ENCODE results near the gene KCNA2. TPM values are rescaled to one million over a fixed set of nuclear protein-coding genes. Genes with fewer than 3 reads are reported as not detected.

The KCNA2 gene
- total RNA-seq, 1 experiment from 2014 or later: not detected

GRCh38 chr1:110610696-110611286 lies 4.6 kb upstream of the KCNA2 start:
- no peaks in the 10 kb centered on the region for H3K36me3 ChIP-seq (ENCODE audit: insufficient read depth, low read length)
- DNase-seq: no peak

DNA sequence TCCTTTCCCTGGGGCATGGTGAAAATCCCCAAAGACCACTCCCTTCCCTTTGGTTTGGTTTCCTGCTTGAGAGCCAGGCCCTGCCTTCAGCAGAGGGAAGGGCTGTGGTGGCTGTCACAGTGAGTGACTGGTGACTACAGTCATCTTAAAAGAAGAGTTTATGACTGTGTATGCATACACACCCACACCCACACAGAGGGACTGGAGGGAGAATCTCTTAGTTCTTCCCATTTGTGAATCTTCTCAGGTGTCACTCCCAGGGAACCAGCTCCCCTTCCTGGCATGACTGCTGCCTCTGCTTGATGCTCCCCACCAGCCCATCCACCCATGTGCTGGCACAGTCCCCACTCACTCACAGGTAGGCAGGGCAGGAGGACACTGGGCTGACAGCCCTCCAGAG lies 3.9 kb upstream of the KCNA2 start:
- H3K27me3 ChIP-seq (ENCODE audit: low read length): no peaks in the 10 kb centered on the region
- no peak overlapping the region for H3K27ac ChIP-seq (ENCODE audit: low read length)
- H2AFZ ChIP-seq (ENCODE audit: low read length): no peak overlapping the region
- no peak overlapping the region for H3K4me3 ChIP-seq (ENCODE audit: low read length)
- H3K4me2 ChIP-seq (ENCODE audit: low read depth, low read length, poor library complexity, severe bottlenecking): no peak overlapping the region
- H3K9ac ChIP-seq (ENCODE audit: low read length): no peak overlapping the region
- no peaks in the 10 kb centered on the region for H3K79me2 ChIP-seq (ENCODE audit: low read length)
- no peaks in the 10 kb centered on the region for H3K36me3 ChIP-seq (ENCODE audit: insufficient read depth, low read length)
- no peaks in the 10 kb centered on the region for H3K9me3 ChIP-seq (ENCODE audit: low read length)
- H3K9me2 ChIP-seq (replicated peaks; ENCODE audit: insufficient read depth, low read length): no peaks in the 10 kb centered on the region
- peaks cover 5% of the 10 kb centered on the region; the same call in 1 of the 2 replicates for H3K4me1 ChIP-seq (ENCODE audit: low read length)
- no peak for DNase-seq
- 0 out of 2 replicates have a peak, but pooled peaks cover 4% of the 10 kb centered on the region for H4K20me1 ChIP-seq (ENCODE audit: insufficient read depth, low read depth, low read length)

More at GRCh38 chr1:110610696-110611286, 4.6 kb upstream of the KCNA2 start:
- Histone ChIP-seq H3K27ac (ENCODE audit: low read length) (no peak overlapping the region), H3K4me1 (ENCODE audit: low read length) (peaks cover 5% of the 10 kb centered on the region; the same call in 1 of the 2 replicates), H3K9me2 (replicated peaks; ENCODE audit: insufficient read depth, low read length) (no peaks in the 10 kb centered on the region), H3K9ac (ENCODE audit: low read length) (no peak overlapping the region), H4K20me1 (ENCODE audit: insufficient read depth, low read depth, low read length) (0 out of 2 replicates have a peak, but pooled peaks cover 4% of the 10 kb centered on the region), H3K4me2 (ENCODE audit: low read depth, low read length, poor library complexity, severe bottlenecking) (no peak overlapping the region), H3K27me3 (ENCODE audit: low read length) (no peaks in the 10 kb centered on the region), H3K79me2 (ENCODE audit: low read length) (no peaks in the 10 kb centered on the region), H3K9me3 (ENCODE audit: low read length) (no peaks in the 10 kb centered on the region), H2AFZ (ENCODE audit: low read length) (no peak overlapping the region), H3K4me3 (ENCODE audit: low read length) (no peak overlapping the region)

GRCh38 chr1:110608247-110608646 lies 2.1 kb upstream of the KCNA2 start:
- no peak overlapping the region for H3K9ac ChIP-seq (ENCODE audit: low read length)
- no peak for DNase-seq
- no peaks in the 10 kb centered on the region for H3K79me2 ChIP-seq (ENCODE audit: low read length)
- no peaks in the 10 kb centered on the region for H3K27me3 ChIP-seq (ENCODE audit: low read length)
- H3K36me3 ChIP-seq (ENCODE audit: insufficient read depth, low read length): no peaks in the 10 kb centered on the region
- H3K27ac ChIP-seq (ENCODE audit: low read length): no peak overlapping the region
- H3K4me1 ChIP-seq (ENCODE audit: low read length): peaks cover 5% of the 10 kb centered on the region; the same call in 1 of the 2 replicates
- no peak overlapping the region for H2AFZ ChIP-seq (ENCODE audit: low read length)
- H3K4me3 ChIP-seq (ENCODE audit: low read length): no peak overlapping the region
- no peak overlapping the region for H3K4me2 ChIP-seq (ENCODE audit: low read depth, low read length, poor library complexity, severe bottlenecking)
- H3K9me3 ChIP-seq (ENCODE audit: low read length): no peaks in the 10 kb centered on the region
- no peaks in the 10 kb centered on the region for H3K9me2 ChIP-seq (replicated peaks; ENCODE audit: insufficient read depth, low read length)
- 0 out of 2 replicates have a peak, but pooled peaks cover 4% of the 10 kb centered on the region for H4K20me1 ChIP-seq (ENCODE audit: insufficient read depth, low read depth, low read length)

DNA sequence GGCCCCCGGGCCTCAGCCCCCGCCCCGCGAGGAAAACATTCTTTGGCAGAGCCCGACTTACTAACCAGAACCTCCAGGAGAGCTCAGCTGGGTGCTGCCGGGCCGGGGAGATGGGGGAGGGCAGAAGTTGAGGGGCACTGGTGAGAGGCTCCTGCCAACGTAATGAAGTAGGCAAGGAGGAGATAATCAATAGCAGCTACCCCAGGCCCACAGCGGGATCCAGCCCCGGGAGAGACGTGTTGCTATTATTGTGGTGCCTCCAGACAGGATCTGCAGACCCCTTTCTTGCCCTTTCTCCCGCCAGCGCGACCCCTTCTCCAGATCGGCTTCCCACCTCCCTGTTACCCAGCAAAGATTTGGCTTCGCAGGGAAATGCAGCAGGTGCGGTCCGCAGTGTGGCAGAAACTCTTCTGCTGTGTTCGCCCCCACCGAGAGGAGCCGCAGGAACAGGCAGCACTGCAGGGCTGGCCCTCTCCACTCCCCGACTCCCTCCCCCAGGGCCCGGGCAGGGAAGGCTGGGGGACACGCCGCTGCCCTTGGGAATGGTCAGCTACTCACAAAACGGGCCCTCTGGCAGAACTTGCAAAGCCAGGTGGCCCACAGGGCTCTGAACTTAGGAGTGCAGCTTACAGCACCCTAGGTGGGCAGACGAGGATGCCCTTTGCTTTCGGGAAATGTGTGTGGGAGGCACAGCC lies 1.5 kb upstream of the KCNA2 start:
- H3K9me2 ChIP-seq (replicated peaks; ENCODE audit: insufficient read depth, low read length): no peaks in the 10 kb centered on the region
- no peaks in the 10 kb centered on the region for H3K27me3 ChIP-seq (ENCODE audit: low read length)
- no peak for DNase-seq
- H3K79me2 ChIP-seq (ENCODE audit: low read length): no peaks in the 10 kb centered on the region
- no peak overlapping the region for H3K9ac ChIP-seq (ENCODE audit: low read length)
- 0 out of 2 replicates have a peak, but pooled peaks cover 4% of the 10 kb centered on the region for H4K20me1 ChIP-seq (ENCODE audit: insufficient read depth, low read depth, low read length)
- H3K27ac ChIP-seq (ENCODE audit: low read length): no peak overlapping the region
- no peak overlapping the region for H3K4me2 ChIP-seq (ENCODE audit: low read depth, low read length, poor library complexity, severe bottlenecking)
- no peak overlapping the region for H3K4me3 ChIP-seq (ENCODE audit: low read length)
- no peak overlapping the region for H2AFZ ChIP-seq (ENCODE audit: low read length)
- no peaks in the 10 kb centered on the region for H3K36me3 ChIP-seq (ENCODE audit: insufficient read depth, low read length)
- H3K9me3 ChIP-seq (ENCODE audit: low read length): no peaks in the 10 kb centered on the region
- peaks cover 5% of the 10 kb centered on the region; the same call in 1 of the 2 replicates for H3K4me1 ChIP-seq (ENCODE audit: low read length)

GRCh38 chr1:110606657-110607535 lies 738 bp upstream of the KCNA2 start:
- peaks cover 5% of the 10 kb centered on the region; the same call in 1 of the 2 replicates for H3K4me1 ChIP-seq (ENCODE audit: low read length)
- H3K27ac ChIP-seq (ENCODE audit: low read length): no peak overlapping the region
- no peak overlapping the region for H3K4me2 ChIP-seq (ENCODE audit: low read depth, low read length, poor library complexity, severe bottlenecking)
- H3K36me3 ChIP-seq (ENCODE audit: insufficient read depth, low read length): no peaks in the 10 kb centered on the region
- H3K27me3 ChIP-seq (ENCODE audit: low read length): no peaks in the 10 kb centered on the region
- no peaks in the 10 kb centered on the region for H3K9me3 ChIP-seq (ENCODE audit: low read length)
- no peaks in the 10 kb centered on the region for H3K79me2 ChIP-seq (ENCODE audit: low read length)
- no peak overlapping the region for H3K9ac ChIP-seq (ENCODE audit: low read length)
- DNase-seq: no peak
- H3K9me2 ChIP-seq (replicated peaks; ENCODE audit: insufficient read depth, low read length): no peaks in the 10 kb centered on the region
- H3K4me3 ChIP-seq (ENCODE audit: low read length): no peak overlapping the region
- H4K20me1 ChIP-seq (ENCODE audit: insufficient read depth, low read depth, low read length): 0 out of 2 replicates have a peak, but pooled peaks cover 4% of the 10 kb centered on the region
- H2AFZ ChIP-seq (ENCODE audit: low read length): no peak overlapping the region

DNA sequence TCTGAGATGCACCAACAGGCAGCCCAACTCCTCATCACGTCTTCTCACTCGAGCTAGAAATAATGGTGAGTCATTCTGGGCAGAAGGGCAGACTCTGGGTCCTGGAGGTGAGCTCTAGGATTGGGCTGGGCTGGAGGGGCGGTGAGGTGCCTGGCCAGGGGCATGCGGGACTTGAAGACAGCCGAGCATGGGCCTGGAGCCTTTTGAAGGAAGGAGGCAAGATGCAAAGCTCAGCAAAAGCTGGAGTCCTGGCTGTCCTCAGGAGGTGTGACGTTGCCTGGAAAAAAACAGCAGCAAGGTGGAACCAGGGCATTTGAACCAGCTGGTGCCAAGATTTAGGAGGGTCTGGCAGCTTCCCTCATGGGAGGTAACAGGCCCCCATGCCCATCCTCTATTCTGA lies 712 bp downstream of the KCNA2 start:
- H3K4me1 ChIP-seq (ENCODE audit: low read length): peaks cover 5% of the 10 kb centered on the region; the same call in 1 of the 2 replicates
- H3K9me3 ChIP-seq (ENCODE audit: low read length): no peaks in the 10 kb centered on the region
- H3K36me3 ChIP-seq (ENCODE audit: insufficient read depth, low read length): no peaks in the 10 kb centered on the region
- H3K9ac ChIP-seq (ENCODE audit: low read length): no peak overlapping the region
- no peaks in the 10 kb centered on the region for H3K27me3 ChIP-seq (ENCODE audit: low read length)
- no peak overlapping the region for H3K4me3 ChIP-seq (ENCODE audit: low read length)
- H4K20me1 ChIP-seq (ENCODE audit: insufficient read depth, low read depth, low read length): 0 out of 2 replicates have a peak, but pooled peaks cover 4% of the 10 kb centered on the region
- no peak overlapping the region for H3K4me2 ChIP-seq (ENCODE audit: low read depth, low read length, poor library complexity, severe bottlenecking)
- H2AFZ ChIP-seq (ENCODE audit: low read length): no peak overlapping the region
- no peak for DNase-seq
- no peak overlapping the region for H3K27ac ChIP-seq (ENCODE audit: low read length)
- H3K79me2 ChIP-seq (ENCODE audit: low read length): no peaks in the 10 kb centered on the region
- no peaks in the 10 kb centered on the region for H3K9me2 ChIP-seq (replicated peaks; ENCODE audit: insufficient read depth, low read length)

DNA sequence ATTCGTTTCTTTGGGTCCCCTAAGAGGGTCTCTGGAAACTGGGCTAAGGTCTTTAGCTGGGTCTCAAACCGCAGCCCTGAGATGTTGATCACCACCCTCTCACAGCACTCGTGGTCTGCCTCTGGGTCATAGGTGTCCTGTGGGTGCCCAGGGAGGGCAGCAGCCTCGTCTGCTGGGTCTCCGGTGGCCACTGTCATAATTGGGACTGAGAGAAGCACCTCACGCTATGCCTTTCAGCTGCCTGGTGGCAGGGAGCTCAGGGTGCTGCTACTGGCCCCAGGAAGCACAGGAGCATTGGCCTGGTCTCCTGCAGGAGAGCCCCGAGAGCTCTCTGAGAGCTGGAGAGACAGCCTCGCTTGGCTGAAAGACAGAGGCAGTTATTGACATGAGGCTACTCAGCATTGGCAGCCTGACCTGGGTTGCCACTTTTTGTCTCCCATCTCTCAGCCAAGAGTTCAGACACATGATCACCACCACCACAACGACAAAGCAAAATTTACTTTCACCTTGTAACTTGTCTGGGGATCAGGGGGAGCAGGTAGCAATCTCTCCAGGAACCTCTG lies 1.5 kb downstream of the KCNA2 start:
- no peaks in the 10 kb centered on the region for H3K9me2 ChIP-seq (replicated peaks; ENCODE audit: insufficient read depth, low read length)
- no peak for DNase-seq
- H2AFZ ChIP-seq (ENCODE audit: low read length): no peak overlapping the region
- H3K79me2 ChIP-seq (ENCODE audit: low read length): no peaks in the 10 kb centered on the region
- H3K27me3 ChIP-seq (ENCODE audit: low read length): no peaks in the 10 kb centered on the region
- H3K4me1 ChIP-seq (ENCODE audit: low read length): peaks cover 5% of the 10 kb centered on the region; the same call in 1 of the 2 replicates
- H3K9ac ChIP-seq (ENCODE audit: low read length): no peak overlapping the region
- H3K4me3 ChIP-seq (ENCODE audit: low read length): no peak overlapping the region
- no peaks in the 10 kb centered on the region for H3K36me3 ChIP-seq (ENCODE audit: insufficient read depth, low read length)
- no peaks in the 10 kb centered on the region for H3K9me3 ChIP-seq (ENCODE audit: low read length)
- H4K20me1 ChIP-seq (ENCODE audit: insufficient read depth, low read depth, low read length): 0 out of 2 replicates have a peak, but pooled peaks cover 4% of the 10 kb centered on the region
- no peak overlapping the region for H3K27ac ChIP-seq (ENCODE audit: low read length)
- H3K4me2 ChIP-seq (ENCODE audit: low read depth, low read length, poor library complexity, severe bottlenecking): no peak overlapping the region
